NCI-H2227 (cell line): ENCODE measurements around the gene ERBB2.
"Not testable (repeated sequence)": the region's sequence is repeated elsewhere in the genome, so short reads cannot be mapped to it uniquely, and the experiment has no call there.

Experiments
- DNase-seq: peaks from one replicate; lab custom pipeline; 2025; ENCODE audit not compliant: unreplicated experiment; lab: John Stamatoyannopoulos, UW

The ERBB2 gene

DNA sequence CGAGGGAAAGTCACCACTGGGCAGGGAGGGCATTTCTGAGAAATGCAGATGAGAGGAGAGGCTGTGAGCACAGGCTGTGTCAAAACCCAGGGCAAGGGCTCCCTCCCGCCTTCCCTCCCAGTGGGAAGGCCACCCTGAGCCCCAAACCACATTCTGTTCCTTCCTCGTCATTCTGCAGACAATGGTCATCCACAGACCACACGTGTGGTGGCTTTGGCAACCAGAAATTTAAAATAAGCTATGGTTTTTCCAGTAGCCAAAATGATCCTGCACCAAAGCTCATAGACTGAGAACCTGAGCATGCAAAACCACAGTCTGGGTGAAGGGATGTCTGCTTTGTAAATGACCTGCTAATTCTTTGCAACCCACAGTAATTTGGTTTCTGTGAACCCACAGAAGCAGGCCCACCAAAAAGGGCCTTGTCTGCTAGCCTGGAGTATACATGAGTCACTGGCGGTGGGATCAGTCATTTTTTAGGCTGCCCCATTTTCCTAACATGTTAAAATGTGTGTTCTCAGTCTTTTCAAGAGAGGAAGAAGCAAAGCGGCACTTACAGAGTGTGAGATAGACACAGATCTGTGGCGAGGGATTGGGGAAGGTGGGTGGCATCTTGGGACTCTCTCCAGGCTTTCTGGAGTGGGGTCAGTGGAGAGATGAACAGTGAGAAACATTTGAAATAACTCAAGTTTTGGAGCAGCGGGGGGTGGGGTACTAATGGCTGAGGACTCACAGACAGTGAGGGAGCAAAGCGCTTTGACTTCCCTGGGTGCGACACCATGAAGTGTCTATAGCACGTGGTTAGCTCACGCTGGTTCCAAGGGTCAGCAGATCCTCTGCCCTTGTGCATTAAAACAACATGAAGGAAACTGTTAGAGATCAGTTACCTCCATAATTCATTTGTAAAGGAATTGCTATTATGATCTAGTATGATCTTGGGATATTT, 58.3 kb downstream of the ERBB2 start:
- no peak for DNase-seq

DNA sequence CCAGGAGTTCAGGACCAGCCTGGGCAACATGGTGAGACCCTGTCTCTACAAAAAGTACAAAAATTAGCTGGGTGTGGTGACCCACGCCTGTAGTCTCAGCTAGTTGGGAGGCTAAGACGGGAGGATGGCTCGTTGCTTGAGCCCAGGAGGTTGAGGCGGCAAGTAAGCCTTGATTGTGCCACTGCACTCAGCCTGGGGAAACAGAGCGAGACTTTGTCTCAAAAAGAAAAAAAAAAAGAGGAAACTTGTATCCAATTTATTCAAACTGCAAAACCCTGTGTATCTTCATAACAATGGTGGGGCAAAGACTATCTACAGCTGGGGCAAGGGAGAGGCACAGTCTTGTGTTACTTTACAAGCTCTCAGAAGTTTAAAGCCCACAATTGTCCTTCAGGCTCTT, 59.3 kb downstream of the ERBB2 start:
- no peak for DNase-seq

DNA sequence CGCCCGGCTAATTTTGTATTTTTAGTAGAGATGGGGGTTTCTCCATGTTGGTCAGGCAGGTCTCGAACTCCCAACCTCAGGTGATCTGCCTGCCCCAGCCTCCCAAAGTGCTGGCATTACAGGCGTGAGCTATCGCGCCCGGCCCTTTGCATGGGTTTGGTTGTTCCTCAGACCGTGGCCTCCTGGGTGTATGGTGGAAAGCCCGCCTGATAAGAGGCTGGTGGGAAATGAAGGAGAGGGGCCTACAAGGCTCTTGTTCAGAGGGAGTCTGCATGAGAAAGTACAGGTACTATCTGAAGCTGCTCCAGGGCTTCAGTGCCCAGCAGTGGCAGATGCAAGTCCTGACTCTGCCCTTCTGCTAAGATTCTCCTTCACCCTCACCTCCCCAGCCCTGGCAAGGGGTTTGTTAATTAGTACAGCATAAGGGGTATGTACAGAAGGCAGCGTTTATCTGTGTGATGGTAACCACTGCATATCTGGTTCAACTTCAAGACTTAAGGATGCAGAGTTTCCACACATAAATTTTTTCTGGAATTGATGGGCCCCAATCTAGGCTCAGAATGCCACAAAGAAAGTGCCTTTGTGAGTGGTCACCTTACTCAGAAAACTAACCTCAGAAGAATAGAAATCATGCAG, 62.1 kb downstream of the ERBB2 start:
- DNase-seq, result no peak

DNA sequence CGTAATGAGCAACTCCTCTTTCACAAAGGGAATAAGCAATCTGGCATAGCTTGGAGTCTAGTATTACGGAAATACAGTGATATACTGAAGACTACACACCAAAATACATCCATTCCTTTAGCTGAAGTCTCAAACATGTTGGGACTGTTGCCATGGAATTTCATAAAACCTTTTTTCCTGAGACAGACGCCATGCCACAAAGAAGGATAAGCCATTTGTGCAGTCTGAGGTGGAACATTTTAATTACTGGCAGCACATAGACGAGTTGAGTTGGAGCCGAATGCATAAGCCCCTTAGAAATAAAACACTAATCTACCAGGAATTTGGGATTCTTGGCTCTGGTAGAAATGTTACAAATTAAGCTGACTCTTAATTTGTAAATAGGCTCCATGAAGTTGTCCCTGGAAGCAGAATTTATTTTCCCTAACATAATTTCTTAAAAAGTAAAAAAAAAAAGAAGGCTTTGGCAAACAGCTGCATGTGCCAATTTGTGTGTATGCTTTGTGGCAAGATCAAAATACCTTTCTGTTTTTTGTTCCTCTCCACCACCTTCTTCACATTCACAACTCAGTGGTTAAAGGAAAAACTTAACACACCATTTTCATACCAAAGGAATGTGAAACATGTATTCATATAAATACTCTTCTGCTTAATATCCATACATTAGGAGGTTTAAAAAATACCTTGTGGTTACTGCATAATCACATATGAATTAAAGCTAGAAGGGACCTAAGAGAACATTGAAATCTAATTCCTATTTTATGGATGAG, 63.4 kb downstream of the ERBB2 start:
- DNase-seq, result no peak

DNA sequence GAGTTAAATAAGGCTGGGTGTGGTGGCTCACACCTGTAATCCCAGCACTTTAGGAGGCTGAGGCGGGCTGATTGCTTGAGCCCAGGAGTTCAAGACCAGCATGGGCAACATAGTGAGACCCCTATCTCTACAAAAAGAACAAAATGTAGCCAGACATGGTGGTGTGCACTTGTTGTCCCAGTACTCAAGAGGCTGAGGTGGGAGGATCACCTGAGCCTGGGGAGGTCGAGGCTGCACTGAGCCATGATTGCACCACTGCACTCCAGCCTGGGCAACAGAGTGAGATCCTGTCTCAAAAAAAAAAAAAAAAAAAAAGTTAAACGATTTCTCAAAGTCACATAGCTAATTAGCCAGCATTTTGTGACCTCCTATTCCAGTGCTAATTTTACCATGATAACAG, 64.3 kb downstream of the ERBB2 start:
- not testable (repeated sequence) for DNase-seq

DNA sequence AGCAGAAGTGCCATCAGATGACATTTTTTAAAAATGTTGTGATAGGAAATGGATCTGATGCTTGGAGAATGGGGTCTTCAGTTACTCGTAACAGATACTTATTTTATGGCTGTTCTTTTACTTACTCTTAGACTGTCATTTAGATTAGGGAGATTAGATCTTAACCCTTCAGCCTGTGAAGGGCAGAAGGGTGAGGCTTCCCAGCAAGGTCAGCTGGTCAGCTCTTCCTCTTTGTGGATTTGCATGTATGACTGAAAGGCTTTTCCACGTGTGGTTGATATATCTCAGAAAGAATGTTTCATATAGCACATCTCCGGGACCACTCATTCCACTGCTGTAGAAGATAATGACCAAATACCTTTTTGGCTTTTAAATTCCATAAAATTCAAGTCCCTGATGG, 65.3 kb downstream of the ERBB2 start:
- DNase-seq, result no peak

DNA sequence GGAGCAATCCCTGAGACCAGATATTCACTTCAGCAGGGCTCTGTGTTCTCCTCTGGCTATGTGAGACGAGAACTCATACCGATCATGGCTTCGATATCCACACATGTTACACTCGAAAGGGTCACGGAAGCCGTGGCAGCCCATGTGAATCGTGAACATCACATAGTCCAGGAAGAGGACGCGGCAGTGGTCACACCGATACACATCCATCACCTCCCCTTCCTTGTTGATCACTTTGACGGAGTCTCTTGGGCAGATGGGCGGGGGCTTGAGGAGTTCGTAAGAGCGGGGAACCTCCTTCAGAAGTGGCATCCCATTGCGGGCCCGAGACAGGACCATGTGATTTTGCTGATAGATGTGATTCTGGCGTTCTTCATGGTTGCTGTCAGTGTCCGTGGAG, 65.9 kb downstream of the ERBB2 start:
- DNase-seq, result no peak

DNA sequence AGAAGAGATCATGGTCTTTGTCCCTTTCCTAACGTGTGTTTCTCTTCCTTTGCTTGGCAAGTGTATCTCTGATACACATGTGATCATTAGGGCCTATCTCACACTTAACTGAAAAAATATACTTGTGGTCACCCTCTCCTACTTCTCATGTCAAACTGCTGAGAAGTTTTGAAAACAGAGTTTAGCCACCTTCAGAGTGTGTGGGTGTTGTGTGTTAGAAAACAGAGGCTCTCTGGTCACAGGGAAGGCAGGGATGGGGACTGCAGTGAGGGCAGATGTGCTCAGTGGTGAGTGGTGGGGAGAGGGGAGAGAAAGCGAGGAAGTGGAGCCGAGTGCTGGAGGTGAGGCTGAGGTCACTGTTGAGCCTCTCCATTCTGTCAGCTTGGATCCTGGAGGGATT, 67.3 kb downstream of the ERBB2 start:
- no peak for DNase-seq

DNA sequence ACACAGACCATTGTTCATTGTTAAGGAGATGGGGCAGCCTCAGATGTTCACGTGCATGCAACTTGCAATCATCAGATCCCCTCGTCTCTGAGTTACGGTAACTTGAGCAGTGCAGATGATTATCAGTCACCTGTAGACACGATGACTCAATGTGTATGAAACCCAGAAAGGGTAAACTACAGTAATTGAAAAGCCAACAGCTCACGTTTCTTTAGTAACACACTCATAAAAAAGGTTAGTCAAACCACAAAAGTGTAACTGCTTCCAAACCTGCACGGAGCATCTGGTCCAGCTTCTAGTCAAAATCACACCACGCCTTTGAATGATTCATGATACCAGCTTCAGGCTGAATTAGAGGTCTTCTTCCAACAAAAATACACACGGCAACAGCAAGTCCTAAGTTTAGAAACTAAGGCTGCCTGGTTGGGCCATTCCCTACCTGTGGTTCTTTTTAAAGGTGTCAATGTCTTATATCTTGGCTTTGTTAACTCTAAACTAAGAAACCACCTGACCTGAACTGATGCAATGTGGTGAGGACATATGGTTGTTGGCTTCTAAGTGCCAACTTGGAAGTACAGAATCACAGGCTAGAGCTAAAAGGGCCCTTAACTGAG, 70.2 kb downstream of the ERBB2 start:
- no peak for DNase-seq

DNA sequence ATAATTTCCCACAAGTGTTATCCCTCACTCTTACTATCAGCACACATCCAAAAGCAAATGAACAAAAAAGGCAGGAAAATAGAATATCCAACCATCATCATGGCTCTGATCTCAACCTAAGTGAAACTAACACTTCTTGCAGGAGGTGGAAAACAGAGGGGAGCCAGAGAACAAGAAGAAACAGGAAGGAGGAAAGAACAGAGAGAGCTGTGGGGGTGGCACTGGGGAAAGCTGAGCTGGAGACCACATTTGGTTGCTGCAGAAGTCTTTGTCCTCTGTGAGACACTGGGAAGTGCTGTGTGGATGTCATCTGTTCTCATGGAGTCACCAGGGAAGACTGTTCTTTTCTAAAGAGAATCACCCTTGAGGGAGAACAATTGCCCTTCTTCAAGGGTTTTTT, 72.6 kb downstream of the ERBB2 start:
- no peak for DNase-seq

DNA sequence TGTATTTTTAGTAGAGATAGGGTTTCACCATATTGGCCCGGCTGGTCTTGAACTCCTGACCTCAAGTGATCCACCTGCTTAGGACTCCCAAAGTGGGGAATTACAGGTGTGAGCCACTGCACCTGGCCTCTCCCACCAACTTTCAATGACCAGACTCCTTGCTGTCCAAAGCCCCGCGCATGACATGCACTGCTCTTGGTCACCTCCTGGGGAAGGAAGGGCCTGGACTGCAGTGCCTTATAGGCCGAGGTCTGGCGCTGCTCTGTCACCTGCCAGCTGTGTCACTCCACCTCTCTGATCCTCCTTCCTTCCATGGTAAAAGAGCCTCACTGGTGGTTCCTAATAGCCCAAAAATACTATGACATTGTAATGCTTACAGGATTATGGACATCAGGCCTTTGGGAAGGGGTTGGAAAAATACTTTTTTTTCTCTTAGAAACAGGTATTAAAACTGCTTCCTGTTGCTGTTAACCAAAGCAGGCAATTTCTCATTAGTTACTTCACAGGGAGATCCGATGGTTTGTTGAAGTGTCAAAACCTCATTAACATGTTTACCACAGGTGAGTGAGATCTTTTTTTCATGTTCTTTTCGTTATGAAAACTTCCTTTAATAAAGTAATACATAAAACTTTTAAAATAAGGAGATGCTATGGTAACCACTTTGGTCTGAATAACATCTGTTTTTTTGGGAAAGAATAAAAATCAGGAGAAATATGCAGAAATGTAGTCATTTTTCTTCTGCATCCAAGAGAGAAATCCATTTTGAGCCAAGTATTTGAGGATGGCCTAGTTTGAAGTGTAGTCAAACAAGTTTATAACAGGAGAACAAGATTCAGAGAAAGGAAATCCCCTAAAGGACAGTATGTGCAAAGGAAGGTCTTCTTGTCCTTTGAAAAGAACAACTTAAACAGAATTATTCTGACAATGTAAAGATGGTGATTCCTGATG, 73.4 kb downstream of the ERBB2 start:
- no peak for DNase-seq

DNA sequence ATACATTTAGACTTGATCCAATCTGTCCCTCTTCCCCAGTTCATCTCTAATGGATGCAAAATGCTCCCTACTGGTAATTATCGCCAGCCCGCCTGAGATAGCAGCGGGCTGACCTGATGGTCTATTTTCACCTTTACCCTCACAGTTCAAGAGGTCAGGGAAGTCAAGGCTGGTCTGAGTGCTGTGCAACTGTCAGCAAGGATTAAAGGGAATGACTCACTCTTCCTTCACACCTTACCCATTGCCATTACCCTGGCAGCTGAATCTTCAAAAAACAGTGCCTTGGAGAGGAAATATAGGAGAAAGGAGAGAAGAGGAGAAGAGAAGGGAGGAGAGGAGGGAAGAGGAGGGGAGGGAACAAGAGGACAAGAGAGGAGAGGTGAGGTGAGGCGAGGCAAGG, 74.2 kb downstream of the ERBB2 start:
- DNase-seq, result no peak

DNA sequence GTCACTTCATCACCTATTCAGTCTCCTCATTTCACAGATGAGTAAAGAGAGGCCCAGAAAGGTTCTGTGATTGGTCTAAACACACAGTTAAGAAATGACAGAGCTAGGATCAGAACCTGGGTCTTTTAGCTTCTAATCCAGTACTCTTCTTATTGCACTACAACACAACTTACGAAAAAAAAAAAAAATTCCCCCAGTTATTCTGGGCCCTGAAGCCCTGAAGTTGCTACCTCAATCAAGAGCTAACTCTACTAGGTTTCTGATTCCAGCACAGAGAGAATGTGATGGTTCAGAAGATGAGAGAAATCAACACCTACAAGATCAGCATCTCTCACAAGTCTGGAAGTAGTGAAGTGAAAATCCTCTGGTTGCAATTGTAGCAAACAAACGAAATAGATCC, 75.2 kb downstream of the ERBB2 start:
- DNase-seq, result no peak

DNA sequence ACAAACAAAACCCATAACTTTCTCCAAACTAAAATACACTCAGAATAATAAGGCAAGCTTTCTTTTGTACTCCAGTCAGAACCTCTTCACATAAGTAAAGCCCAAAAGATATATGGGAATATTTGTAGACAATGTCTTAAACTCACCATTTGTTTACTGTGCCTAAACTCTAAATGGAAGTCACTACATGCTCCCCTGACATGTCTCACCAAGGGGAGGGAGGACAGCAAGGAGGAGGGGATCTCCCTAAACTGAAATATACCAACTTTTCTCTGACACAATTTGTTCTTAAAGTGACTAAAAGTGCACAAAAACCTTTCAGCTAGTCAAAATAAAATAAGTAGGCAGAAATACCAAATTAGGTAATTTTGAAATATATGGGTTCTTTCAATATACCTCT, 76.4 kb downstream of the ERBB2 start:
- no peak for DNase-seq

DNA sequence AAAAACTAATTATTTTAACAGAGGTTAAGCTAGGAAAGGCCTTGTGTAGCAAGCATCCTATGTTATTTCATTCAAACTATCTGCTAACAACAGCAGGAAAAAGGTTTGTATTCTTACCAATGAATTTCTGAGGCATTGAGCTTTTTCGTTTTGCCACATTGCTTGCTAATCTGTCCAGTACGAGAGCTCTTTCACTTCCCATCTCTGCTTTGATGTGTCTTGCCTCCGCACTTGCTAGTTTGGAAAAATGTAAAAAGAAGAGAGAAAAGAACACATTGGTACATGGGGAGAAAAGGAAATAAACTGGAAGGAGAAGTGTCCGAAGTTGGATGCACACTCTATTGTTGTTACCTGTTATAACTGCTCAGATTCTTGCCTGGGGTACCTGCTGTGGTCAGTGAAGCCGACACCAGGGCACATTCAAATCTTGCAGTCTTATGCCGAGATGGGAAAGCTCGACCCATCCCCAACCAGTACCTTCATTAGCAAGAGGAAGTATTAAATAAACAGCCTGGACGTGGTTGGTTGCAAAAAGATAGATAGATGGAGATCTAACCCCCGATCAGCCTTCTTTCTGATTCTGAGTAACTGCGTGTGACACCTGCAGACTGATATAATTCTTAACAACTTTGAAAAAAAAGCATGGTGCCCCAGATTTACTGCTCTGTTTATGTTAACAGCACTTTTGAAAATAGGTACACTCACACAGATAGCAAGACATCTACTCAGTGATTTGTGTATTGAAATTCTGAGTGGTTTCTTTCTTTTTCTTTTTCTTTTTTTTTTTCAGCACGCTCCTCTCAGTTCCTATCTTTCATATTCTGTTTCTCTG, 77.9 kb downstream of the ERBB2 start:
- DNase-seq, result no peak
